ENCODE measurements around the gene DDHD1.
"Not testable (repeated sequence)": the region's sequence is repeated elsewhere in the genome, so short reads cannot be mapped to it uniquely, and the experiment has no call there.

Gene DDHD1

DNA sequence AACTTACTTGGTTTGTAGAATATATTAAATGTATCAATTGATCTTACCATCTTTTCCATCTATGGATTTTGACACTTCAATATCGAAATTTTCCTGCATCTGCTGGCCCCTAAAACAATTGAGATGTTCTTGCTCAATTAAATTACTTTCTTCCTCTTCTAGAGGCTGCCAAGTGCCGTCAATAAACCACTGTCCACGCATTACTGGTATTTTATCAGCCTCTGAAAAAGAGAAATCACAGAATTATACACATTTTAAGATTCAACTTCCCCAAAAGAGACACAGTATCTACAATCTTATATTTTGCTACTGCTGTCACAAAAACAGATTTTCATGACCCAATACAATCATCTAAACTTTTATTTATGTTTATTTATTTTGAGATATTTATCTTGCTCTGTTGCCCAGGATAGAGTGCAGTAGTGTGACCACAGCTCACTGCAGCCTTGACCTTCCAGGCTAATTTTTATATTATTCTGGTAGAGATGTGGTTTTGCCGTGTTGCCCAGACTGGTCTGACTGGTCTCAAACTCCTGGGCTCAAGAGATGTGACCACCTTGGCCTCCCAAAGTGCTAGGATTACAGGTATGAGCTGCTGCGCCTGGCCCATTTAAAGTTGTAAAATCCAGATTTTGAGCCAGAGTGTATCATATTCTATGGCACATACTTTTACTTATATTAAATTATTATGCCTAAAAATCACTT, 49.3 kb downstream of the DDHD1 start:
- DNase-seq: no peak

DNA sequence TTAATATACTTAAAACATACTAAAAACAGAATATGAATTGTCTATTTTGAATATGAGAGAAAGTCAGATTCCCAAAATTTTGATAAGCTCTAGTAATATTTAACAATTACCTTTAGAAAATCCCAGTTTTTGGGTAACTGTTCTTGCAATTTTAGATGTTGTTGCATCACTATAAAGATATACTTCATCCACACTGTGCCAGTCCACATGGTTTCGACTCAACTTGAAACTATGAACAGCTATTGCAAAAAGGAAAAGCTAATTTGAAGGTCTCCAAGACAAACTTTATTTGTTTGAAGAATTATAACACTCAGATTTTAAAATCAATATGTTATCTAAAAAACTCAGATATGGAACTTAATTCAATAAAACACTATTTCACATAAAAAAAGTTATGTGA, 59.9 kb downstream of the DDHD1 start:
- no peak for DNase-seq

DNA sequence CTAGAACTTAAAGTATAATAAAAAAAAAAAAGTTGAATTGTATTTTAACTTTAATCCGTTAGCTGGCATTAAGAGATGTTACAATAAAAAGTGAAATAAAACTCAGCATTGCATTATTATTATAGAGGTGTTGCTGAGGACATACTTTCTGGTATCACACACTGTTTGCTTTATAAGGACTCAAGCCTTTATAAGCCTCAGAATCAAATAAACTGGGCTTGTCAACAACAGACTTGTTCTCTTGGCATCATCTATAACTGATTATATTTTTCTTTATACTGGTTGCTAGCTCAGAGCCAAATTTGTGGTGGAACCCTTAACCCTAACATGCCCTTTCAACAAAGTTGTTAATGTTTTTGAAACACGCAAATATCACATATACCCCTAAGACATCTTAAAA, 62.3 kb downstream of the DDHD1 start:
- no peak for DNase-seq

DNA sequence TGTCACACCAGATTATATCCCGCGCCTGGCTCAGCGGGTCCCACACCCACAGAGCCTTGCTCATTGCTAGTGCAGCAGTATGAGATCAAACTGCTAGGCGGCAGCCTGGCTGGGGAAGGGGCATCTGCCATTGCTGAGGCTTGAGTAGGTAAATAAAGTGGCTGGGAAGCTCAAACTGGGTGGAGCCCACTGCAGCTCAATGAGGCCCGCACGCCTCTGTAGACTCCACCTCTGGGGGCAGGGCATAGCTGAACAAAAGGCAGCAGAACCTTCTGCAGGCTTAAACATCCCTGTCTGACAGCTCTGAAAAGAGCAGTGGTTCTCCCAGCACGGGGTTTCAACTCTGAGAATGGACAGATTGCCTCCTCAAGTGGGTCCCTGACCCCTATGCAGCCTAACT, 68.2 kb downstream of the DDHD1 start:
- DNase-seq: not testable (repeated sequence)

DNA sequence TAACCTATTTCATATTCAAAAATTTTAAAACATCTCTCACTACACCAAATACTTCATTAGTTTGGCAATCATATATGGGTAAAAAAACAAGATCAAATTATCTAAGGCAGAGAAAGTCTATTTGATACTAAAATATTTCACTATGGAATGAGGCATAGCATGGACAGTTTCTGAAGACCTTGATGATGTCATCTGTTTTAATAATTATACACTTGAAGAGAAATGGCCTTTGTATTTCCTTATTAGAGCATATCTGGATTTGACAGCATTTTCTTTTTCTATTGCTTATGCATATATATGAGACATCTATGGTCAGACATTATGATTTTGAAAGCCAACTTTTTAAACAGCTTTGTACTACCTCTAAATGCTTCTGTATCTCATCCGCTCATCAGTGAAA, 88.6 kb downstream of the DDHD1 start:
- no peak for DNase-seq

DNA sequence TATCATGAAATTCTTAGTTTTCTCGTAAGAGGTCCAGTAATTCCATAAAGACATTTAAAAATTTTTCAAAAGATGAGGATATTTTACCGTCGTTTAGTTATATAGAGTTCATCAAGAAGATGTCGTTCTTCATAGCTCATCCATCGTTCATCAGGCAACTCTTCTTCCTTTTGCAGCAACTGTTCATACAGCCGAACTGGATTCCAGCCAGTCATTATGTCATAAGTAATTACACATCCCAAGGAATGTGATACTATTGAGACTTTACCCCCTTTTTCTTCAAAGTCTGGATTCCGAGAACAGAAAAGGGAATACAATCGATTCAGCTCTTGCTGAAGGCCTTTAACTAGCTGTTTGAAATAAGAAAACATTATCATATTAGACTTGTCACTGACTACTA, 90.3 kb downstream of the DDHD1 start:
- DNase-seq: no peak

DNA sequence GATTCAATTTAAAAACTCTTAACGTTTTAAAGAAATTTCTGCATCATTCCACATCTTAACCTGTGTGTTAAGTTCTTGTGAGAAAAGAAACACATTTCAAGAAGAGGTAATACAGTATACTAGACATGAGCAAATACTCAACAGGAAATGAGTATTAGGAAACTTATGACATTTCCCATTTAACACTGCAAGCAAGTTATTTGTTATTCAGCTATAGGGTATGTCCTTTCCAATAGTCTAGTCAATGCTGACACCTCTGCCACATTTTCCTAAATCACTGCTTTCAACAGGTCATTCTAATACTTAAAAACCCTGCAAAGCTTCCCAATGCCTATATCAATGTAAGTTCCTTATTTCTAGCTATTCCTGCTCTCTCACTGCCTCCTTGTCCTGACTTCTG, 93.1 kb downstream of the DDHD1 start:
- no peak for DNase-seq

DNA sequence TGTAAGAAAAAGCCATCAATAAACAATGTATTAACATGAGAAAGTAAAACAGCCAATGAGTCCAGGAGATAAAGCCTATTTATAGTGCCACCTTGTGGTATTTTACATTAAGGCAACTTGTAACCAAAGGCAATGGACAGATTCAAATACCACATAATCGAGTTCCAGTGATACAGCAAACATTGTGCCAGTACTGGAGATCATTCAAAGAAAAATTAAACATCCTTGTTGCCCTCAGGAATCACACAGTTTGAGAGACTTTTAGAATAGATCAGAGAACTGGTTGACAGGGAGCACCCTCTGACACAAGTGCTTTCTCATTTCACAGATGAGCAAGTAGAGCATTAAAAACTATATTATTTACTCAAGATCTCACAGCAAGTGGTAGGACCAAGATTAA, 98.1 kb downstream of the DDHD1 start:
- DNase-seq: peak; percentile 56

DNA sequence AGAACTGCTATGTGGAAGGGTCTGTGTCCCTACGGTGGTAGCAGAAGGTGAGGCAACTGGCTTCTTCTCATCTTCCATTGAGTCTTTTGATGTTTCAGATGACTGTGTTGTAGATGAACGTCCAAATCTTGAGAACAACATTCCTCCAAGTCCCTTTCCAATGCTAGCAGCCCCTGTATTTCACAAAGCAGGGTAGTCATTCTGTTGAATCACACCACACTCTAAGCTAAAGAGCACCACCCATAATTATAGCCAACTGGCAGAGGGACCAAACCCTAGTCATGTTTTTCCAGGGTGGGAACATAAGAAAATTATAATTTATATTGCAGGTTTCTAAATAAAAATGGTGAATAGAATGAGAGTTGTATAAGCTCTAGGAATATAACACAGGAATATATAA, 98.7 kb downstream of the DDHD1 start:
- no peak for DNase-seq

DNA sequence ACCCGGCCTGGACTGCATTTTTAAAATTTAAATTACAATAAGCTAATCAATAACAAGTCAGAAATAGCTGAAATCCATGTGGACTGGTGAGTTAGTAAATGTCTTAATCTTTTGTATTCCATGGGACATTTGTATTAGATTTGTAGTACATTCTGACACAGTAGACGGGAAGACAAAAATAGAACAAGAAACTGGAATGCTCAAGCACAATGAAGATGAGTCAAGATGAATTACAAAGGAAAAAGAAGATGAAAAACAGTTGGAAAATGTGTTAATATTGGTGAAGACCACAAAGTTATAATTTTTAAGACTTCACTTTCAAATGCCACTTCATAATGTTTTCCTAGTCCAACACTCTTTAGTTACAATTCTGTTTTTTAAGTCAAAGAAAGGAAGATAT, 104.5 kb downstream of the DDHD1 start:
- no peak for DNase-seq

DNA sequence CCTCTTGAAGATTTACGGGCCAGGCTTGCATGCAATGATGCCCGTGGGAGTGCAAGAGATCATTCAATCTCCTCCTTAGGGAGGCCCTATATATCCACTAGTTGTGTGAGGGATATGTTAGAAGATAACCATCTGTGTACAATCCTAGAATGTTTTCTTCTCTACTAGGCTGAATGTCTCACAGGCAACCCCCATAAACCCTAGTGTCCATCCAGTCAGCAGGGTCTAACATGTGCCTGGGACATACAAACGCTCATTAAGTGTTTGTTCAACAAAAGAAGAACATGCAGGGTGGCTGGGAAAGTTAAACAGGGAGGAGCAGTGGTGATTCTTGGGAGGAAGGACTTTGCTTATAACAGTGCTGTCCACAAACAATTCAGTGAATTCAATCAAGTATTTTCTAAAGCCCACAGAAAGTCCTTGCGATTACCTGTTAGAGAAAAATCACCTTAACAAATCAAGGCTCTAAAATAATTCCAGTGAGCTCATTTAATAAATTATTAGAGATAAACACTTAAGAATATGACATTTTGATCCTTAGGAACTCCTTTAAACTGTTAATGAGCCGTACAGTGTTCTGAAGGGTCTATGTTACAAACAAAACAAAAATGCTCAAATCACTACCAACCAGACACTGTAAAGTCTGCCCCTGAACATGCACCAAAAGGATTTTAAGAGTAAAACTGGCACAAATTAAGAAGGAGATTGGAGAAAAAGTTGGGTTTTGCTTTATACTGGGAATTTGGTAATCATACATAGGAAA, 105.6 kb downstream of the DDHD1 start:
- DNase-seq: no peak

DNA sequence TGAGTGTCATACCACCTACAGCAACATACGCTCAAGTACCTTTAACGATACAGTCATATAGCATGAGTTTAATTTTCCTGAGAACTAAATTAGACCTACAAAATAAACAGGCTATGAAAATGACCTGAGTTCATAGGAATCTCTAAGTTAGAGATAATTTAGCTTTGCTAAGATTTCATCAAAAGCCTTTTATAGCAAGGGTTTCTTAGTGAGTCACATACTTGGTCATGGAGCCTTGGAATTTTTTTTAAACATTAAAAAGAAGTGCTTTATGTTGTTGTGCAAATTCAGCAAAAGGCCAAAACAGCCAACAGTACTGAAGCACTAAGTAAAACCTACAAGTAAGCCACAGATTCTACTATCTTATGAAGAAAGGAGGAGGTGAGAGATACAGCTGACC, 108.6 kb downstream of the DDHD1 start:
- no peak for DNase-seq

DNA sequence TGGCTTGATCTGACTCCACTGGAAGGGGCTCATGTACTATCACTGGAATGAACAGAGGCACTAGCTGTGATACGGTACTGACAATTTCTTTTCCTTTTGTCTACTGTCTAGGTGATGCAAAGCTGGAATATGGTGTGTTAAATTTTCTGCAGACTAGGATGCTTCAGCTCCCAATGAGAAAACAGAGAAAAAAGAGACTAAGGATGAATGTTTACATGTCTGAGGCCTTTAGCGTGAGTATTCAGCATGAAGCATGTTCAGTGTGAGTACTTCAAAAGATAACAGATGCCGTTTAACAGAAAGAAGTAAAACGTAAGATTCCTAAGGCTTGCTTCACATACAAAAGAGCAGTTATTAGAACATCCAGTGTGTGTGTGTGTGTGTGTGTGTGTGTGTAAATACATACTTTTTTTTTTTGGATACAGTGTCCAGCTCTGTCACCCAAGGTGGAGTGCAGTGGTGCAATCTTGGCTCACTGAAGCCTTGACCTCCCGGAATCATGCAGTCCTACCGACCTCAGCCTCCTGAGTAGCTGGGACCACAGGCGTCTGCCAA, 110.0 kb downstream of the DDHD1 start:
- no peak for DNase-seq

DNA sequence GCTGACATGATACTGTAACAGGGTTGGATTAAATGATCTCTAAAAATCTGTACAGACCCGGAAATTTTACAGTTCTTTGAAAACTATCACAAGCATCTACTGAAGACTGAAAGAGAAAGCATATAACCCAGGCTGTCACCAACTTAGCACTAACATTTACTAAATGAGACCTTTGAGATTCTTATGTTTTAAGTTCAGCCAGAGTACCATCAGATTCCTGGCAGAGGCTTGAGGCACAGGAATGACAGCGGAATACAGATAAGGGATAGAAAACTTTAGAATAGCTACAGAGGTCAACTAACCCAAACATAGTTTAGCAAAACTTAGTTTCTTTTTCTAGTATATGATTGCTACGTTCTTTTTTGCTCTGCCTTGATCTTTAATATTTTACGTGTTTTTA, 110.6 kb downstream of the DDHD1 start:
- no peak for DNase-seq

DNA sequence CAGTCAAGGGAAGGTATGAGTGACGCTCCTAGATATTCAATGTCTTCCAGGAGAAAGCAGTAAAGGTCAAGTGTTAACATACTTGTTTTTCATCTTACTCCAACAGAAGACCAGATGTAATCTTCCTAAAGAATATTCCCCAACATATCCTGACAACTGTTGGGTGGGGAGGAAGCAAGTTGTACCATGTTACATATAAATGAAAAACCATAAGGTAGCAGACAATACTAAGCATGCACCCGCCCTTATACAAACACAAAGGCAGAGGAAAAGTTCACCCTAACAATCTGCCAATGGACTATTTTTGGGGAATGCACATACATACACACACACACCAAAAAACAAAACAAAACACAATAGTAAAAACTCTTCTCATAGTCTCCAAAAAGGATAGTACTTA, 112.1 kb downstream of the DDHD1 start:
- DNase-seq: no peak

DNA sequence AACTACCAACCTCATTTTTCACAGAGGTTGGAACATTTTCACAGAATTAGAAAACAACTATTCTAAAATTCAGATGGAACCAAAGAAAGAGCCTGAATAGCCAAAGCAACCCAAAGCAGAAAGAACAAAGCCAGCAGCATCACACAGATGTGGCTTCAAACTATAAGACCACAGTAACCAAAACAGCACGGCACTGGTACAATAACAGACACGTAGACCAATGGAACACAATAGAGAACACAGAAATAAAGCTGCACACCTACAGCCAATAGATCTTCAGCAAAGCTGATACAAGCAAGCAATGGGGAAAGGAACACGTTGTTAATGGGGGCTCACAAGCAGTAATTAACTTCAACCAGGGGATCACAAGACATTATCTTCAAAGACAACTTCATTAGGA, 114.5 kb downstream of the DDHD1 start:
- no peak for DNase-seq

DNA sequence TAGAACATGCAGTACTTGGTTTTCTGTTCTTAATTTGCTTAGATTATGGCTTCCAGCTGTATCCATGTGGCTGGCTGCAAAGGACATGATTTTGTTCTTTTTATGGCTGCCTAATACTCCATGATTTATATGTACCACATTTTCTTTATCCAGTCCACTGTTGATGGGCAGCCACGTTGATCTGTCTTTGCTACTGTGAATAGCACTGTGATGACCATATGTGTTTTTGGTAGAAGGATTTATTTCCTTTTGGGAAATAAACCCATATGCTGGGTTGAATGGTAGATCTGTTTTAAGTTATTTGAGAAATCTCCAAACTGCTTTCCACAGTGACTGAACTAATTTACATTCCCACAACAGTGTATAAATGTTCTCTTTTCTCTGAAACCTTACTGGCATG, 116.1 kb downstream of the DDHD1 start:
- no peak for DNase-seq

DNA sequence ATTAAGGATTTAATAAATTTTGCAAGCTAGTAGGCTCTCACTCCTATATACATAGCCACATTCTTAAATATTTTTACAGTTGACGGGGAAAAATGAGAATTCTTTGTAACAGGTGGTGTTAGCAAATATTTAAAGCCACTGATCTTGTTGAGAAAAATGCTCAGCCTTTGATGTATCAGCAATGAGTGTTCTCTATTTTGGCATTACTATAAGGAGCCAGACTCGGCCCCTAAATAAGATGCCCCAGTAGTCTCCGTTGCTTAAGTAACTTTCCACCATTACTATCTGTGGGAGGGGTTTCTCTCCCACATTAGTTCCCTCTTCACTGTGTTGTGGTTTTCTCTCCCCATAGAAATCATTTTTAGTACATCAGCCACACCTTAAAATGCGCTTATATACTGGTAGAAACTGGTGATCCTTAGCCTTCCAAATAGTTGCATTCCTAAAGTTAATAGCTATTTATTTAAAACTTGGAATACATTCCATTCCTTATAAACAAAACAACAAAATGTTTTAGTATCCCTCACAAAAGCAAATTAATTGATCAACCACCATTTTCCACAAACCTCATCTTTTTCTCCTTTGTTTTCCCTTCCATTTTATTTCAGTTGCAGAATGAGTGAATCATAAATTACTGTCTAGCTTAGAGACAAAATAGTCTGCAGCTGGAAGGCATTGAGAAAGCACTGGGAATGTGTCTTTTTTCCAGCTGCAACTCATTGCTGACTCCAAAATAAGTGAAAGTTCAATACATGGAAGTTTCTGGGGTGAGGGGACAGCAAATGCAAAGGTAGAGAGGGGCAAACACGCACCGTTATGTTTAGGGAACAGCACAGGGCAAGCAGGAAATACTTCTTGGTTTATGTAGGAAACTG, 117.5 kb downstream of the DDHD1 start:
- DNase-seq: no peak

DNA sequence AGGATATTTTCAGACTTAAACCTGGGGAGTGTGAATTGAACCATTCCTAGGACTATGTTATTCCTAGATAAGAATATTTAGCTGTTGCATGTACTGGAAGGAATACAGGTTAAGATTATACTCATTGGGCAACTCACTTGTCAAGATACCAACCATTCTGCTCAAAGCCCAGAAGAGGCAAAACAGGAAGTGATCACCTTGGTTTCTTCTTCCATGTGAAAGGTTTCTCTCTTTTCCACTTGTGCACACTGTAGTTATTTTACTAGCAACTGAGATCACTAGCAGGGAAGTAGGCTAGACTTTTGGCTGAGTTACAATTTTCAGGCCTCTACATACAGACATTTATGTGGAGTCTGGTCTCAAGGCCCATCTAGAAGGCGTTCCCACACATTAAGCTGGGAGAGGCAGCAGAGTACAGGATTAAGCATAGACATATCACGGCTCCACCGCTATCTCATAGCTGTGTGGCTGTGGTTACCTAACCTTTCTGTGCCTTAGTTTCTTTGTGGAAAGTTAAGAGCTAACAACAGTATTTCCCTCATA, 118.4 kb downstream of the DDHD1 start:
- DNase-seq: no peak

DNA sequence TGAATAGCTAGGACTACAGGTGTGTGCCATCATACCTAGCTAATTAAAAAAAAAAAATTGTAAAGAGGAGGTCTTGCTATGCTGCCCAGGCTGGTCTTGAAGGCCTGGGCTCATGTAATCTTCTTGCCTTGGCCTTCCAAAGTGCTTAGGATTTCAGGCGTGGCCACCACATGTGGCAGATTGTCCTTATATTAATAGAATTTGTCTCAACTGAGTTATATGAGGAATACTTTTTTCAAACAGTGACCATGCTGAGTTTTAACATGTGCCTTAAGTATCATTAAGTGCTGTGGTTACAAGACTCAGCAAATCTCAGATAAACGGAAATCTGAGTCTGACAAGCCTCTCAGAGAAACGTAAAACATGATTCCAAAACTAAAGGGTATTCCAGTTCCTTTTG, 119.1 kb downstream of the DDHD1 start:
- no peak for DNase-seq

DNA sequence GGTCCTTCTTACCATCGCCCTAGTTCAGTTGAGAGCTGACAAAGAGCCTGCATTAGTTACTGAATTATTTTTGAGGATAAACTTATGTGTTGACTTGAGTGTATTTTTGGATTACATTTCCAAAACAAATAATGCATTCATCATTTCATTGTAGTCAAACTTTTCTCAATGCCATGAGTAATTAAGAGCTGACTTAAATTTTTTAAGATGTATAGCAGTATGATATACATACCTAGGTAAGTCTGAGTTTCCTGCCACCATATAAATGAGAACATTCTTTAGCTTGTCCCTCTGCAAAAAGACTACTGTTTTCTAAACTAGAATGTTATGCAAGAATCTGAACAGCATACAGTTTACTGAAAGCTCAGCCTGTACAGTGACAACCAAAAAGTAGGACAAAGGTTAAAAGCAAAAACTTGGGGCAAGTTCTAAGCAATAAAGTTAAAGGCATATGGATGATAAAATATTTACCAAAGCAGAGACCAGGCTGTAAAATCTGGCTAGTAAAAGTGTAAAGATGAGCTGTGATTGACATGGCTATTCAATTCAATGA, 120.2 kb downstream of the DDHD1 start:
- DNase-seq: no peak

DNA sequence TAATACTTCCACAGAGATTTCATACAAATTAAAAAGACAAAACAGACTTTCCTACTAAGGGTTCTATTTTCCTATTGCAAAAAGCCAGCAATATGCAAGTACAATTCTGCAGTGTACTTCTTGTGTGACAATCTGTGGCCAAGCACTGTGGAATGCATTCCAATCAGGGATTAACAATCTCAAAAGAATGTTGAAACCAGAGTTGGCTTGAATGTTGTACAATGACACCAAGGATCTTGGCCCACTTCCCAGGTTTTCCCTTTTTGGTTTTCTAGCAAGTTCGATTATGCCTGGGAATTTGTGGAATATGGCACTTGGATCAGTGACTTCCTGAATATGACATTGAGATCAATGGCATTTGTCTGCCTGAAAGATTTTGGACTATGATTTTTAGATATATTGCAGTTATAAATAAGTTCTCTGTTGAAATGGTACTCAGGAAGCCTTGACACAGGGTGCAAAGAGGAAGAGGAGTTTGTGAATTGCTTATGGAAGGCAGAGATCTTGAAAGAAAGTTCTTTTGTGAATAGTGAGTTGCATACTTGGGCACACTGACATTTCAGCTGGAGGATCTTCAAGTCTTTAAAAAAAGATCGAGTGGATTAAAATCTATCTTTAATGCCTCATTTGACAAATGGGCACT, 120.8 kb downstream of the DDHD1 start:
- DNase-seq: no peak

Data from CD4-positive, alpha-beta T cell treated with Interleukin-10 for 1 hour (primary cell).